SU-DHL-6 (cell line): ENCODE results near the gene COG7.
"Not testable (repeated sequence)": the region's sequence is repeated elsewhere in the genome, so short reads cannot be mapped to it uniquely, and the experiment has no call there.

Experiments used
- CTCF ChIP-seq: fragments of 200-600 bp; sonication (generic); IDR thresholded peaks from one replicate; pipeline ENCODE4 v1.5.1; 2017; ENCODE audit warnings: antibody characterized with exemption, mild to moderate bottlenecking, low read length, moderate library complexity; ENCODE audit not compliant: insufficient read depth, poor library complexity, severe bottlenecking
- EZH2phosphoT487 ChIP-seq: fragments of 200-600 bp; sonication (generic), shearing (Covaris generic); conservative IDR thresholded peaks from 2 replicates; pipeline ENCODE4 v1.6.1; 2018; ENCODE audit warnings: mild to moderate bottlenecking, antibody characterized with exemption, low read length, moderate library complexity, mixed read lengths

- TF ChIP-seq CTCF, EZH2phosphoT487: not testable (repeated sequence)
These were observed 71.3 kb downstream of the COG7 start for GRCh38 chr16:23381702-23382101.
